DND-41 (cell line): Measurements from ENCODE around the gene TPP1.

Experiments used
- ATAC-seq: fragments of 200-7000 bp; cut with Tn5 transposase; 3 replicates; pipeline ENCODE4 v1.9.1; 2021; ENCODE audit warnings: low read depth; ENCODE audit not compliant: insufficient read depth
- DNase-seq: peaks from one replicate; pipeline ENCODE4 v3.0.0-alpha.2; 2020
- H2AFZ ChIP-seq: 2 replicates; pipeline ENCODE4 v1.6.0; 2012; ENCODE audit warnings: low read depth, low read length
- H3K27ac ChIP-seq: 2 replicates; pipeline ENCODE4 v1.5.1; 2012; ENCODE audit warnings: low read length, inconsistent platforms
- H3K27me3 ChIP-seq: fragments of 200-600 bp; sonication (generic); 2 replicates; pipeline ENCODE4 v1.6.0; 2012; ENCODE audit warnings: low read length, mild to moderate bottlenecking, inconsistent platforms; ENCODE audit not compliant: insufficient read depth, poor library complexity
- H3K36me3 ChIP-seq: 2 replicates; pipeline ENCODE4 v1.5.1; 2012; ENCODE audit warnings: low read length, inconsistent platforms; ENCODE audit not compliant: insufficient read depth
- H3K4me1 ChIP-seq: 2 replicates; pipeline ENCODE4 v1.5.1; 2012; ENCODE audit warnings: mild to moderate bottlenecking, low read length; ENCODE audit not compliant: insufficient read depth
- H3K4me2 ChIP-seq: 2 replicates; pipeline ENCODE4 v1.6.0; 2012; ENCODE audit warnings: mild to moderate bottlenecking, moderate library complexity, low read length, inconsistent platforms; ENCODE audit not compliant: insufficient read depth
- H3K4me3 ChIP-seq, 2 experiments: fragments of 200-600 bp in 1 of 2; shearing (Covaris generic) in 1 of 2; 2 replicates each; pipeline ENCODE4 v1.5.1; 2012 to 2016; ENCODE audit warnings: inconsistent platforms in 2 of 2, low read length in 2 of 2, mild to moderate bottlenecking in 2 of 2, low read depth in 1 of 2, moderate library complexity in 1 of 2
- H3K79me2 ChIP-seq: 2 replicates; pipeline ENCODE4 v1.6.0; 2012; ENCODE audit warnings: low read length, inconsistent platforms; ENCODE audit not compliant: insufficient read depth
- H3K9ac ChIP-seq: 2 replicates; pipeline ENCODE4 v1.6.0; 2012; ENCODE audit warnings: low read depth, mild to moderate bottlenecking, inconsistent platforms, low read length, moderate library complexity
- H3K9me3 ChIP-seq: 2 replicates; pipeline ENCODE4 v1.5.1; 2012; ENCODE audit warnings: low read length, moderate library complexity, mild to moderate bottlenecking, inconsistent platforms; ENCODE audit not compliant: insufficient read depth, severe bottlenecking
- H4K20me1 ChIP-seq: 2 replicates; pipeline ENCODE4 v1.6.0; 2012; ENCODE audit warnings: low read length; ENCODE audit not compliant: insufficient read depth
- CTCF ChIP-seq: IDR thresholded peaks from 2 replicates; pipeline ENCODE4 v1.5.1; 2012; ENCODE audit warnings: borderline replicate concordance, low read length, moderate library complexity, mild to moderate bottlenecking; ENCODE audit not compliant: poor library complexity, severe bottlenecking; ENCODE audit errors: extremely low read depth
- EZH2 ChIP-seq: IDR thresholded peaks from 3 replicates; pipeline ENCODE4 v1.6.1; 2012; ENCODE audit warnings: borderline replicate concordance, low read depth, mild to moderate bottlenecking, moderate library complexity, low read length, inconsistent platforms; ENCODE audit not compliant: severe bottlenecking

TPP1 gene

GRCh38 chr11:6655790-6656583, 36.8 kb upstream of the TPP1 start, which contains the start of gene DCHS1:
Gene DCHS1 (minus strand): TSS chr11:6655809. CDS start chr11:6641613, 14,196 bp downstream.
- Histone ChIP-seq H3K36me3 (no peaks in the 10 kb centered on the region), H2AFZ (no peak within 1 kb of the TSS), H3K4me1 (no peaks in the 10 kb centered on the region), H3K9me3 (no peaks in the 10 kb centered on the region), H3K4me2 (no peak within 1 kb of the TSS), H3K27ac (no peak within 1 kb of the TSS), H4K20me1 (no peaks in the 10 kb centered on the region), H3K79me2 (no peaks in the 10 kb centered on the region), H3K4me3 (no peak within 1 kb of the TSS), H3K27me3 (peaks cover 4% of the 10 kb centered on the region), H3K9ac (no peak within 1 kb of the TSS)
- TF ChIP-seq CTCF (no peak), EZH2 (no peak)
- ATAC-seq (no peak), DNase-seq (no peak)

- Histone ChIP-seq H3K36me3 (no peaks in the 10 kb centered on the region), H3K9me3 (no peaks in the 10 kb centered on the region), H3K27me3 (peaks cover 5% of the 10 kb centered on the region), H4K20me1 (no peaks in the 10 kb centered on the region), H3K9ac (no peak overlapping the region), H3K4me1 (no peaks in the 10 kb centered on the region), H3K27ac (no peak overlapping the region), H2AFZ (no peak overlapping the region), H3K4me2 (no peak overlapping the region), H3K79me2 (no peaks in the 10 kb centered on the region), H3K4me3 (no peak overlapping the region)
- ATAC-seq: no peak
- TF ChIP-seq CTCF (no peak), EZH2 (no peak)
- no peak for DNase-seq
Observed at GRCh38 chr11:6655020-6655789, 36.0 kb upstream of the TPP1 start.

- Histone ChIP-seq H3K27me3 (peaks cover 5% of the 10 kb centered on the region), H3K36me3 (no peaks in the 10 kb centered on the region), H3K4me2 (no peak overlapping the region), H2AFZ (no peak overlapping the region), H3K4me1 (no peaks in the 10 kb centered on the region), H3K4me3 (no peak overlapping the region), H3K9ac (no peak overlapping the region), H3K79me2 (no peaks in the 10 kb centered on the region), H3K9me3 (no peaks in the 10 kb centered on the region), H3K27ac (no peak overlapping the region), H4K20me1 (no peaks in the 10 kb centered on the region)
- ATAC-seq (no peak), DNase-seq (no peak)
- TF ChIP-seq EZH2: no peak
- no peak for TF ChIP-seq CTCF
Observed at GRCh38 chr11:6654281-6655019, 35.2 kb upstream of the TPP1 start.
